GM19452 (cell line): ENCODE results near the gene ZBTB9.

Experiments used
- ATAC-seq: cut with Tn5 transposase; IDR thresholded peaks from one replicate; pipeline ENCODE4 v1.9.1; 2021; ENCODE audit not compliant: unreplicated experiment

The ZBTB9 gene

GRCh38 chr6:33418690-33419291 lies 35.6 kb upstream of the ZBTB9 start:
- no peak for ATAC-seq

- ATAC-seq, result no peak
These were observed 34.5 kb upstream of the ZBTB9 start, which contains the start of gene SYNGAP1 for GRCh38 chr6:33419580-33420490. TSS of gene SYNGAP1 (plus strand) at chr6:33420065. CDS start at chr6:33420265, 200 bp downstream.

- no peak for ATAC-seq
These were observed 33.7 kb upstream of the ZBTB9 start for GRCh38 chr6:33420491-33421343.

- ATAC-seq, result no peak
These were observed 33.1 kb upstream of the ZBTB9 start for GRCh38 chr6:33421344-33421643.

- ATAC-seq, result no peak
These were observed 30.6 kb upstream of the ZBTB9 start for GRCh38 chr6:33423777-33424176.

- no peak for ATAC-seq
These were observed 29.3 kb upstream of the ZBTB9 start for GRCh38 chr6:33424855-33425667.

GRCh38 chr6:33425668-33426577 lies 28.5 kb upstream of the ZBTB9 start:
- peak; percentile 38 for ATAC-seq

- ATAC-seq, result no peak
These were observed 27.5 kb upstream of the ZBTB9 start for GRCh38 chr6:33426590-33427511.

GRCh38 chr6:33427585-33428223 lies 26.7 kb upstream of the ZBTB9 start:
- no peak for ATAC-seq

- no peak for ATAC-seq
These were observed 26.0 kb upstream of the ZBTB9 start for GRCh38 chr6:33428224-33428965.

- ATAC-seq, result no peak
These were observed 25.2 kb upstream of the ZBTB9 start for GRCh38 chr6:33428966-33429749.

GRCh38 chr6:33429750-33430052 lies 24.7 kb upstream of the ZBTB9 start:
- no peak for ATAC-seq

- no peak for ATAC-seq
These were observed 24.0 kb upstream of the ZBTB9 start for GRCh38 chr6:33430334-33430733.

GRCh38 chr6:33430991-33431879 lies 23.1 kb upstream of the ZBTB9 start:
- no peak for ATAC-seq

GRCh38 chr6:33431880-33432541 lies 22.4 kb upstream of the ZBTB9 start:
- no peak for ATAC-seq
